Bone marrow (tissue), 2 donors: ENCODE measurements around the gene GCK.
A peak's percentile ranks its signal among the peaks of the same experiment; 100 is the strongest.
"Not testable (repeated sequence)": the region's sequence is repeated elsewhere in the genome, so short reads cannot be mapped to it uniquely, and the experiment has no call there.

Source experiments
- DNase-seq, 2 donors: peaks; one replicate each; lab custom pipeline; 2025; lab: John Stamatoyannopoulos, UW

Gene GCK

GRCh38 chr7:44201813-44202212, 12.6 kb upstream of the GCK start:
- DNase-seq, result no peak

DNA sequence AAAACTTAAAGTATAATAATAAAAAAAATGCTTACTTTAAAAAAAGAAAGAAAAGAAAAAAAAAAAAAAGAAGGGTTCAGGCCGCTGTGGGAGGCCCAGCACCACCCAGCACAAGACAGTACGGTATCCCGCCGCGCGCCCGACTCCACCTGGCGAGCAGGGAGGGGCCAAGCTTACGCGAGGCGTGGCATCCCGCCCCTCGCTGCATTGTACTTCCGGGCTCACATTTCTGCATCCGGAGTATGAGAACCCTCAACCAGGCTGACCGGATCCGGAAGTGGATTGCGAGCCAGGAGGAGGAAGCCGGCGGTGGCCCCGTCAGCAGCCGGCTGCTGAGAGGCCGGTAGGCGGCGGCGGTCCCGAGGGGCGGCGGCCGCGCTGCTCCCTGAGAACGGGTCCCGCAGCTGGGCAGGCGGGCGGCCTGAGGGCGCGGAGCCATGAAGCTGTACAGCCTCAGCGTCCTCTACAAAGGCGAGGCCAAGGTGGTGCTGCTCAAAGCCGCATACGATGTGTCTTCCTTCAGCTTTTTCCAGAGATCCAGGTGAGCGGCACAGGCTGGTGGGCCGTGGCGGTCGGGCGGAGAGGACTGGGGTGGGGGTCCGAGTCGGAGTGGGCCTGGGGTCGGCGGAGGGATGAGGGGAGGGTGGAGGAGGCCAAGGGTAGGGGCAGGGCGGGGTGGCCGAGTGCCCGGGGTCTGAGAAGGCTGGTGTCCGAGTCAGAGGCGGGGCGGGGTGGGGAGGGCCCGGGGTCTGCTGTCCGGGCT, 11.6 kb upstream of the GCK start, which contains the start of gene YKT6:
YKT6 (plus strand) TSS at position 280 of the 763 bp plus-strand sequence; CDS start at position 438, 158 bp downstream.
- peak; percentile 53 to 86 for DNase-seq

GRCh38 chr7:44200163-44200562, 10.9 kb upstream of the GCK start:
- not testable (repeated sequence) for DNase-seq

GRCh38 chr7:44197474-44197873, 8.2 kb upstream of the GCK start:
- no peak for DNase-seq

DNA sequence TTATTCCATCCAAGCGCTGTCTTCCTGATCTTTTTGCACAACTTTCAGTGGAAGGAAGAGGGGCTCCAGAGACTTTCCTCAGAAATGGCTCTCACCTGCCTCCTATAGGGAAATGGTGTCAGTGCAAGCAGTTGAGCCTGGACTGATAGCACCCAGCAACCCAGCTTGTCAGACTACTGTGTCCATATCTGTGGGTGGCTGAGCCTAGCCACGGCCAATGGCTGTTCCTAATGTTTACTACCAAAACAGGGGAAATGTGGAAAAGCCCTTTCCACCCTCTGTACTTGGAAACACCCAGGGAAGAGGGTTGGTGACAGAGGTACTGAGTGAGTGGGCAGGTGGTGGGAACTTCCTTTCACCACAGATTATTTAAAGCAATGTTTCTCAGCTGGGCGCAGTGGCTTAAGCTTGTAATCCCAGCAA, 7.2 kb upstream of the GCK start:
- DNase-seq, result peak in 1 of 2 donors; percentile 20

DNA sequence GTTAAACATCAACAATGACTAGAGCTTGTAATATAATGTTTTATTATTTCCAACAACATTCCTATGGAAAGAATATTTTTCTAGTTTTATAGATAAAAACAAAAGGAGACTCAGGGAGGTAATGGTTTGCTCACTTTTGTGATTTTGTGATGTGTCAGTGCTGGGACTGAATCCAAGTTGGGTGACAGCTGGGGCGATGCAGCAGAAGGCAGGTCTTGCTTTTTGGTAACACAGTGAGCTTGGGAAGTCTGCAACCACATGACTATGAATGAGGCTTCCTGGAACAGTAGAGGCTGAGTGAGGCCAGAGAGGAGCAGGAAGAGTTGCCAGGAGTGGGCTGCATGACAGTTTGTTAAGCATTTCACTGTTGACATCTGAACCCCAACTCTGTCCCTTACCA, 6.7 kb upstream of the GCK start:
- no peak for DNase-seq

DNA sequence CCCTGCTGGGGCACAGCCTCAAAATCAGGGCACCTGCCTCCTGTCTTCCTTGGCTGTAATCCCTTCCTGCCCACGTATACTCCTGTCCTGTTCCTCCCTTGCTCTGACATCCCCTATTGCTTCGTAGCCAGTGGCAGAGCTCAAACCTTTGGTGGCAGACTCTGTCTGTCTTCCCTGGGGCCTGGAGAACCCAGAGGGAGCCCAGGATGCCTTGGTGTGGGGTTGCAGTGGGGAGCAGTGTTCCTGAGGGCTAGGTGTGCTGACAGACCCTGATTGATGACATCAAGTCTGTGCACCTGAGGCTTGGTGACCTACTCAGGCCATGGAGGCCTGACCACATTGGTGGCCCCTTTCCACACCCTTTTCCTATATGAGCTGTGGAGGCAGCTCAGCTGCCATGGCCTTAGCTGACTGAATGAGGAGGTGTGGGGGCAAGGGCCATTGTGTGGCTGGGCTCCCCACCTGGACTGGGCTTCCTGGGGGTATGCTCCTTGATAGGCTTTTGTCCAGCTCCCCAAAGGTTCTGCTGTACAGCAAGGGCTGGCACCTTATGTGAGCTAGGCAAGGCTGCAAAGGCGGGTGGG, 5.4 kb upstream of the GCK start:
- no peak for DNase-seq

DNA sequence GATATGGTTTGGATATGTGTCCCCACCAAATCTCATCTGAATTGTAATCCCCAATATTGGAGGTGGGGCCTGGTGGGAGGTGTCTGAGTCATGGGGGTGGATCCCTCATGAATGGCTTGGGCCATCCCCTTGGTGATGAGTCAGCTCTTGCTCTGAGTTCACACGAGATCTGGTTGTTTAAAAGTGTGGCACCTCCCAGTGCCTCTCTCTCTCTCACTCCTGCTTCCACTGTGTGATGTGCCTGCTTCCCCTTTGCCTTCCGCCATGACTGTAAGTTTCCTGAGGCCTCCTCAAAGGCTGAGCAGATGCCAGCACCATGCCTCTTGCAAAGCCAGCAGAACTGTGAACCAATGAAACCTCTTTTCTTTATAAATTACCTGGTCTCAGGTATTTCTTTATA, 4.8 kb upstream of the GCK start:
- no peak for DNase-seq

- DNase-seq, result no peak
Measured at GRCh38 chr7:44193011-44193802, 4.0 kb upstream of the GCK start.

DNA sequence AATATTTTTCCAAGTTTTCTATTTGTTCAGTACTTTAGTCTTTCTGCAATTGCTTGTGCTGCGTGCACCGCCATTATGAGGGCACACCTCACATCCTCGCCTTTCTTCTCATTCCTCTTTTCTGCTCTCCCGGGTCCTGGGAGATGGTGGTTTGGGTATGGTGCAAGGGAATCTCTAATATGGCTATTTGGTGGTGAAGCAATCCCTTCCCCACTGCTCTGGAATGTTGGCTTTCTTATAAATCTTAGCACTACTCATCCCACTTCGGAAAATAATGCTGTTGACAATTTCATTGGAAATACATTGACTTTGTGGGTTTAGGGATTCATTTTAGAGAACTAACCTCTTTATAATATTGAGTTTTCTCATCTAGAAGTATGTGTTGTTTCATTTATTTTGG, 1.9 kb upstream of the GCK start:
- no peak for DNase-seq

- no peak for DNase-seq
Measured at GRCh38 chr7:44189993-44190872, 994 bp upstream of the GCK start.

GRCh38 chr7:44188480-44189225, 586 bp downstream of the GCK start:
- DNase-seq, result no peak

DNA sequence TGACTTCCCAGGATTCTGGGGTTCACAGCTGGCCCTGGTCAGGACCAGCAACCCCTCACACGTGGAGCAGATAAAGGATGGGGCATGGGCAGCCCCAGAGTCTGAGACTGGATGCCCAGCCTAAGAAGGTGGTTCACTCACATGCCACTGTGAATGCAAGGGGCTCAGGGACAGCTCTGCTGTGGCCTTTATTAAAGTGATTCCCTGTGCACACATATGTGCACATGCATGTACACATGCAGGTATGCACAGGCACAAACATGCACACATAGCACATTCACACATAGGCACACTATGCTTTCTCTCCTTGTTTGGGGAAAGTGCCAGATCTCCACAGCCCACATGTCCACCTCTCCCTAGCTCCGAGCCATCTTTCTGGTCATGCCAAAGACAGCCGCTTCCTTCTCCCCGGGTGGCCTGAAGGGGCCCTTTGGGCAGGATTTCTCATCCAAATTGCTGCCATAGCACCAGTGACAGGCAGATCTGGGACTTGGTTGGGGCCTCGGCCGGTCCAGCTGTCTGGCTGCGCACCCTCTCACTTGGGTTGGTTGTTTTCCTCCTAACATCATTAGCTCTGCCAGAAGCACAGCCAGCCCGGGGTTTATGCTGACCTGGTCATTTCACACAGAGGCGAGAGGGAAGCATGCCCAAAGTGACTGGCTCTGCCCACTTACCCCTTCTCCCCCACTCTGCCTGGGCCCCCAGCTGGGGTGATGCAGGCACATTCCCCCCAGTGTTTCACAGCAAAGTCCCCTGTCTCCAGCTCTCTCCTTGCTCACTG, 1.4 kb downstream of the GCK start:
- no peak for DNase-seq

GRCh38 chr7:44186736-44187135, 2.5 kb downstream of the GCK start:
- DNase-seq, result no peak

DNA sequence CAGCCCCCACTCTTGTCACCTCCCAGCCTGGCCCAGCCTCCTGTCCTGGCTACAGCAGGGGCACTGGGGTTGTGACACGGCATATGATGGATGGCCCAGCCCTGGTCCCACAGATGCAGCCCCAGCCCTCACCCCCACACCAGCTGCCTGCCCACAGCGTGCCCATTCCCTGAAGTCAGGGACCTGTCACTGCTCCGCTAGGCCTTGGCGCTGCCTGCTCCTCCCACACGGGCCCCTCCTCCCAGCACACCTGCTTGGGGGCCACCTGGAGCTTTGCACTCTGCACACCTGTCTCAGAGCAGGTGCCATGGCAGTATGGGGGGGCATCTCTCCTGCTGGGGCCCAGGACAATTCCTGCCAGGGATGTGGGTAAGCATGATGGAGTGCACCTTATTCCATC, 3.5 kb downstream of the GCK start:
- DNase-seq, result no peak

DNA sequence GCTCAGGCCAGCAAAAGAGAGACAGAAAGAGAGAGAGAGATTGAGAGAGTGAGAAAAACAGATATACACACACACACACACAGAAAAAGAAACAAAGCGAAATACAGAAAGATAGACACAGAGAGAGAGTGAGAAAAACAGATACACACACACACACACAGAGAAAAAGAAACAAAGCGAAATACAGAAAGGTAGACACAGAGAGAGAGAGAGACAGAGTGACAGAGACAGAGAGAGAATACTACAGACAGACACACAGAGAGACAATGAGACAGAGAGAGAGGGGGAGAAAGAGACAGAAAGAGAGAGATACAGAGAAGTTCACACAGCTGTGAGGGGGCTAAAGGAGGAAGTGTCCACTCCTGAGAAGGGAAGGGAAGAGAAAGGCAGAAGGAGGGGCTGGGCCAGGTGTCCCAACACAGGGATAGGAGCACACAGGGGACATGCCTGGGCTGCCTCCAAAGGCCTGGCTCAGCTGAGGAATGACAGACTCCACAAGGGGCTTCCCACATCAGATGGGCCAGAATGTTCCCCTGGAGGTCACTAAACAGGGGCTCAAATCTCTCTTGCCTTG, 4.3 kb downstream of the GCK start:
- no peak for DNase-seq

DNA sequence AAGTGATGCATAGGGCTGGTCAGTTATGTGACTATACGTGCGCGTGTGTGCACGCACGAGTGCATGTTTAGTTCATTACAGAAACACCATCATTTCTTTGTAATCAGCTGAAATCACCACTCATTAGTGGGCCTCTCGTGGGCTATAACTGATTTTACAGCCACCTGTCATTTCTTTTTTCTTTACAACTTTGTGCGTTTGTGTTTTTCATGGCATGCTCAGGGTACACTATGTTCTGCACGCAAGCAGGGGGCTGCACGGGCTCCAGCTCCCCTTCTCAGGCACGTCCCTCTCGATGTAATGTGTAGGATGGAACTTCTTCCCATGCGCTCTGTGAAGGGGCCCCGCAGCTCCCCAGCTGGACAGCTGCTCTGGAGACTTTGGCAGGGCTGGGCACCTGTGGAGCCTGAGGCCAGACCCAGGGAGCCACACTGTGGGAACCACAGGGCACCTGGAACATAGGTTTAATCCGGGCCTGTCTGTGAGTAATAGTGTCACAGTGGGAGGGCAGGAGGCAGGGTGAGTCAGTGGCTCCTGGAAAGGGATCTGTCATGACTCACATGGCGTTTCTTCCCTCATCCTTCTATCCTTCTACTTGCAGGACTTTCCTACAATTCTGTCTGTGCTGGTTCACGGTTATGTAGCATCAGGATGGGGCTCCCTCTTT, 4.9 kb downstream of the GCK start:
- no peak for DNase-seq

- no peak for DNase-seq
Measured at GRCh38 chr7:44183386-44183785, 5.9 kb downstream of the GCK start.

DNA sequence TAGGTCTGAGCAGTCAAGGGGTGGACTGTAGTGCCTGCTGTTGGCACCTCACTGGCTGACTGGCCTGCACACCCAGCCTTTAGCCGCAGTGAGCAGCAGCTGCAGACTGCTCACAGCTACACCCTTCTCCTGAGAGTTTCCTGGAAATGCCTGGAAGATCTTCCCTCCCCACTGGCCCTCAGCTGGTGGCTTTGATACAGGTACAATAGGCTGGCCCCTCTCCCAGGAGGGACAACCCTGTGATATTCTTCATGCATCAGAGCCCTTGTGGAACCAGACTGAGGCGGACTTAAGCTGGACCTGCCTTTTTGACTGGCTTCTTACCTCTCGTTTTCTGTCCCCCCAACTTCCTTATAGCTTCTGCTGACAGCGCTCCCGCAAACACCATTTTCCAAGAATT, 6.4 kb downstream of the GCK start:
- no peak for DNase-seq

DNA sequence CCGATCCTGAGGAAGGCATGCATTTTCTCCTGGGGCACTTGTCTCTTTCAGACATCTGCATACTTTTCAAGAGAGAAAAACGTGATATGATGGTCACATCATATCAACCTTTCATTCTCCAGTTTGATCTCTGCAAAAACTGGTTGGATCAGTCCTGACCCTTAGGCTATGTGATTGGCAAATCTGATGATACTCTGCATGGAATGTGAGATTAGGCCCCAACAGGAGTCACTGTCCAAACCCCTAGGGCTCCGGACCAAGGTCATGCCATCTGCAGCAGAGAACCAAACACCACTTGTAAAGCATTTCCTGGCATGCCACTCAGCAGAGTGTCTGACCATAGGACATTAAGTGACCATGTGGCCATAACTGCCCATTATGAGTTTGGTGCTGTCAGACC, 8.6 kb downstream of the GCK start:
- no peak for DNase-seq
